GM10266 (cell line): ENCODE data around the gene CNNM1.

ENCODE experiments used
- DNase-seq: peaks from one replicate; pipeline ENCODE4 v3.0.0; 2012; ENCODE audit errors: extremely low spot score
- TF ChIP-seq, protein P1 (sequence below): IDR thresholded peaks from 2 replicates; pipeline ENCODE4 v1.5.1; 2012; ENCODE audit warnings: mild to moderate bottlenecking, low read depth; ENCODE audit not compliant: control insufficient read depth, insufficient read depth; ENCODE audit errors: missing control alignments

The CNNM1 gene

DNA sequence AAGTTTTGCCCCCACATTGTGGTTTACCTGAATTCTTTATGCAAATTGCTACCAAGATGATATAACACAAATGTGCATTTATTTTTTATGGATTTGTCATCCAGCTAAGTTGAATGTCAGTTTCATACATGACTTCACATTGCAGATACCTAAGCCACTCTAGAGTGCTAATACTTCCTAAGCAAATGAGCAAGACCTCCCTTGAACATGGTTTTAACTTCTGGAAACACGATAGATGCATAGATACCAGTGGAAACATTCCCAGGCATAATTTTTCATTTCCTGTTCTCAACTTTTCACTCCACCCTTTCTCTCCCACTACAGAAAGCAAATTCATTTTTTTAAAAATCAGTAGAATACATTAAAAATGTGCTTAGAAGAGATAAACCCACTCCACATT lies 81.0 kb downstream of the CNNM1 start:
- TF ChIP-seq, protein P1, sequence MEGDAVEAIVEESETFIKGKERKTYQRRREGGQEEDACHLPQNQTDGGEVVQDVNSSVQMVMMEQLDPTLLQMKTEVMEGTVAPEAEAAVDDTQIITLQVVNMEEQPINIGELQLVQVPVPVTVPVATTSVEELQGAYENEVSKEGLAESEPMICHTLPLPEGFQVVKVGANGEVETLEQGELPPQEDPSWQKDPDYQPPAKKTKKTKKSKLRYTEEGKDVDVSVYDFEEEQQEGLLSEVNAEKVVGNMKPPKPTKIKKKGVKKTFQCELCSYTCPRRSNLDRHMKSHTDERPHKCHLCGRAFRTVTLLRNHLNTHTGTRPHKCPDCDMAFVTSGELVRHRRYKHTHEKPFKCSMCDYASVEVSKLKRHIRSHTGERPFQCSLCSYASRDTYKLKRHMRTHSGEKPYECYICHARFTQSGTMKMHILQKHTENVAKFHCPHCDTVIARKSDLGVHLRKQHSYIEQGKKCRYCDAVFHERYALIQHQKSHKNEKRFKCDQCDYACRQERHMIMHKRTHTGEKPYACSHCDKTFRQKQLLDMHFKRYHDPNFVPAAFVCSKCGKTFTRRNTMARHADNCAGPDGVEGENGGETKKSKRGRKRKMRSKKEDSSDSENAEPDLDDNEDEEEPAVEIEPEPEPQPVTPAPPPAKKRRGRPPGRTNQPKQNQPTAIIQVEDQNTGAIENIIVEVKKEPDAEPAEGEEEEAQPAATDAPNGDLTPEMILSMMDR, result no peak
- no peak for DNase-seq

DNA sequence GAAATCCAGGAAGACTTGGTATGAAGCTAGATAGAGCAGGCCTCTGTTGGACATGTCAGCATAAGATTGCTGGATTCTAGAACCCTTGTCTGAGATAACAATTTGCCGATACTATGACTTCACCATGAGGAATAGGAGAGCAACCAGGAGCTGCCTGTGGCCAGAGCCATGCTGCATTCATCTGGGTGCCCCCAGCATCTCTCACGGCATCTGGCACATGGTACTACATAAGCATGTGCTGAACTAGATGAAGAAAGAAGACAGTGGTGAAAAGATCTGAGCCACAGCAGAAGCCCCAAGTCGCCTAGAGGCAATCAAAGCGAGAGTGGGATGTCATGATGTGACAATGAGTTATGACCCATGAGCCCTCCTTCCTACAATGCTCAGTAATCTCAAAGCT lies 81.7 kb downstream of the CNNM1 start:
- TF ChIP-seq, protein P1, result no peak
- DNase-seq, result no peak

DNA sequence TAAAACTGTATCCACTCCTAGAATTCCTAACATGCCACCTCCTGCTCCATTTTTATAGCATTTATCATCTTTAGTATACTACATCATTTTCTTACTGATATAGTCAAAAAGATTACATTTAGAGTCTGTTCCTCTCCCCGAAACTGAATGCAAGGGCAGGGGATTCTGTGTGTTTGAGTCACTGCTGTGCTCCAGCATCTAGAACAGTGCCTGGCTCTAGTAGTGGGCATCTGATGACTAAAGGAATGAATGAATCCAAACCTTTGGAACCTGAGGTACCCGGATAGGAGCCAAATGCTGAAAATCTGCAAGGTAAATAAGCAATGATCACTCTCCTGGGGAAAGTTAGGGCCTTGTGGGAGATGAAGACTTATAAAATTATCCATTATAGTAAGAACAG lies 82.4 kb downstream of the CNNM1 start:
- TF ChIP-seq, protein P1, result no peak
- DNase-seq, result no peak

DNA sequence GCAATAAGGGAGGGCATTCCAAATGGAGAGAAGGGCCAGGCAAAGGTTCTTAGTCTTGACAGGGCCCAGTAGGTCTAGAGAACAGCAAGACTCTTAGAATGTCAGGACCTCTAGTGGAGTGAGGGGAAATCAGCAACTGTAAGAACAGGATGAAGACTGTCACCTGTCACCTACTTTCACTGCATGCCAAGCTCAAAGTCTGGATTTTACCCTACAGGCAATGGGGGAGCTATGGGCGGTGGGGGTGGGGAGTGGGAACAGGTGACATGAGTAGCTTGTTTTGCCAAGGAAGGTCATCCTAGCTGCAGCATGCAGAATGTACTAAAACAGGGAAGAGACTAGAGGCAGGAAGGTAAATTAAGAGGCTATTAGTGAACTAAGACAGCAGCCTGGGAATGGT lies 82.9 kb downstream of the CNNM1 start:
- TF ChIP-seq, protein P1, result no peak
- DNase-seq, result no peak

DNA sequence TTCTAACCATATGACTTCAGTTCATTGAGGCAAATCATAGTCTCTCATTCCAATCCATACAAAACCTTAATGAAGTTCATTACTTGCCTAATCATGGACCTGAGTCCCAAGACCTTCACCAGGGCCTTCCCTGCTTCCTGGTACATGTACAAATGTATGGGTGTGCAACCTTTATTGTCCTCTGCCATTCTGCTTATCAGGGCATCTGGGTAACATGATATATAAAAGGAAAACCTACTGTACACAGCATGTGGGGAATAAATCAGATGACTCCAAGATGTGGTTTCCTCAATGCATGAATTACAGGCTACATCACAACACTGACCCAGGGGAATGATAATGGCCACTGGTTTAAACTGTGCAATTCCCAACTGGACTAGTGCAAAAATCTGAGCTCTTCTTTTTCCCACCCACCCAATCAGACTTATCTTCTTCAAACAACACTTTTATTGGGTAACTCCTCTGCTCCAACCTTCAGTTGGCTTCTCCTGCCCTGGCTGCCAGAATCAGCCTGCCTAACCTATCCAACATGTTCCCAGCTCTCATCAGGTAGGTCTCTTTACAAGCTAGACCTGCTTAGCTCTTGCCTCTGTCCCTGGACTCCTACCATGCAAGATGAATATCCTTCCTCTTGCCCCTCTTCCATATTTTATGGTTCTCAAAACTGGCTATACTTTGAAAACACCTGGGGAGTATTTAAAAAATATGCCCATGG lies 89.9 kb downstream of the CNNM1 start:
- TF ChIP-seq, protein P1, result no peak
- no peak for DNase-seq

DNA sequence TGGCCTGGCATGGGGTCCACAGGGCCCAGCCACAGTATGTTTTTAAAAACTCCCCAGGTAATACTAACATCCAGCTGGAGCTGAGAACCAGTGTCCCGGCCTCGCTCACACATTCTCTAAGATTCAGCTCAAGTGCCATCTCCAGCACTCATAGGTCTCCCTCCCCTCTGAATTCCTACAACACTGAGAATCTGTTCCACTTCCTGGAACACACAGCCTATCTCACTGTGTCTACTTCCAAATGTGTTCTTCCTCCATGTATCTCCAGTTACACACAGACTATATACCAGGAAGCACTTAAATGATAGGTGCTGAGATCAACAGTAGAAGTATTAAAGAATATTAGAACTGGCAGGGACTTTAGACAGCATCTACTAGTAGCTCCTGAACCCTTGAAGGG lies 90.5 kb downstream of the CNNM1 start:
- TF ChIP-seq, protein P1, result no peak
- DNase-seq, result no peak

DNA sequence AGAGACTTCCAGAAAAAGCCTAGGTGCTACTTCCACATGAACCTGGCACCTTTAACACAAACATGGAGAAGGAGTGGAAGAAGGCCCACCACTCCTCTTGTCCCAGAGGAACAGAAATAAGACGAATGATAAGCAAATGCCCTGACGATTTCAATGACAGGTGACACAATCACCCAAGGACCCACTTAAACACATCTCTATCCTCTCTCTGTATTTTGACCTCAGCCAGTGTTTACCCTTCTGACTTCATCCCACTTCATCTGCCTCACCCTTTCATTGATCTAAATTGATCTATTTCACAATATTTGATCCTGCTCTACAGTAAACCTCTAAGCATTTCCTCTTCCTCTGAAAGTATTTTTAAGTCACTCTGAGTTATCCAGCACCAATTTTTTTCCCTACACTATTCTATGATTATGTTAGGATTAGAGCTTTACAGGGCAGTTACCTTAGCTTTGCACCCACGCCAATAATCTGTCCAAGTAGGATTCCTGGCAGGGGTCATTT lies 92.1 kb downstream of the CNNM1 start:
- TF ChIP-seq, protein P1, result no peak
- no peak for DNase-seq
